DOHH2 (cell line): ENCODE results near the gene ARHGEF7.

Source experiments
- H3F3A ChIP-seq: fragments of 200-600 bp; sonication (generic), shearing (Covaris generic); 2 replicates; pipeline ENCODE4 v1.6.0; 2016; ENCODE audit warnings: antibody characterized with exemption, mild to moderate bottlenecking; ENCODE audit not compliant: control insufficient read depth, insufficient read depth
- H3K27ac ChIP-seq: fragments of 200-600 bp; sonication (generic); 2 replicates; pipeline ENCODE4 v1.5.1; 2014; ENCODE audit warnings: low read depth, mild to moderate bottlenecking, low read length, moderate library complexity
- H3K27me3 ChIP-seq: fragments of 200-600 bp; sonication (generic); 2 replicates; pipeline ENCODE4 v1.6.1; 2014; ENCODE audit warnings: mild to moderate bottlenecking, low read length, mixed read lengths; ENCODE audit not compliant: control insufficient read depth
- H3K36me3 ChIP-seq: fragments of 200-600 bp; sonication (generic); 2 replicates; pipeline ENCODE4 v1.6.1; 2014; ENCODE audit warnings: mild to moderate bottlenecking, low read length, moderate library complexity, mixed read lengths; ENCODE audit not compliant: control insufficient read depth
- H3K4me1 ChIP-seq: fragments of 200-600 bp; sonication (generic); 2 replicates; pipeline ENCODE4 v1.6.1; 2014; ENCODE audit warnings: mild to moderate bottlenecking, low read length, mixed read lengths; ENCODE audit not compliant: control insufficient read depth
- H3K4me2 ChIP-seq: fragments of 200-600 bp; sonication (generic); 2 replicates; pipeline ENCODE4 v1.6.0; 2014; ENCODE audit warnings: mild to moderate bottlenecking, low read length, moderate library complexity
- H3K4me3 ChIP-seq: fragments of 200-600 bp; sonication (generic); 2 replicates; pipeline ENCODE4 v1.5.1; 2014; ENCODE audit warnings: mild to moderate bottlenecking, low read length, mixed read lengths
- H3K79me2 ChIP-seq: fragments of 200-600 bp; sonication (generic); 2 replicates; pipeline ENCODE4 v1.6.1; 2014; ENCODE audit warnings: mild to moderate bottlenecking, low read length, mixed read lengths; ENCODE audit not compliant: control insufficient read depth
- H3K9me2 ChIP-seq: fragments of 200-600 bp; sonication (generic); replicated peaks from 2 replicates; pipeline ENCODE4 v1.6.1; 2014; ENCODE audit warnings: mild to moderate bottlenecking, low read length, mixed read lengths; ENCODE audit not compliant: control insufficient read depth
- H3K9me3 ChIP-seq: fragments of 200-600 bp; sonication (generic); 2 replicates; pipeline ENCODE4 v1.6.1; 2014; ENCODE audit warnings: antibody characterized with exemption, low read length, mixed read lengths; ENCODE audit not compliant: control insufficient read depth, insufficient read depth
- H4K20me1 ChIP-seq: fragments of 200-600 bp; sonication (generic); 2 replicates; pipeline ENCODE4 v1.6.0; 2014; ENCODE audit warnings: low read depth, mild to moderate bottlenecking, antibody characterized with exemption, low read length, moderate library complexity; ENCODE audit not compliant: control insufficient read depth, insufficient read depth
- EZH2phosphoT487 ChIP-seq: fragments of 200-600 bp; sonication (generic); IDR thresholded peaks from 2 replicates; pipeline ENCODE4 v1.6.1; 2017; ENCODE audit warnings: borderline replicate concordance, mild to moderate bottlenecking, antibody characterized with exemption, low read length, moderate library complexity, mixed read lengths
- TF ChIP-seq, protein P1 (sequence below): fragments of 200-600 bp; sonication (generic); IDR thresholded peaks from one replicate; pipeline ENCODE4 v1.5.1; 2014; ENCODE audit warnings: antibody characterized with exemption, mild to moderate bottlenecking, low read depth, low read length; ENCODE audit not compliant: poor library complexity, severe bottlenecking

The ARHGEF7 gene

DNA sequence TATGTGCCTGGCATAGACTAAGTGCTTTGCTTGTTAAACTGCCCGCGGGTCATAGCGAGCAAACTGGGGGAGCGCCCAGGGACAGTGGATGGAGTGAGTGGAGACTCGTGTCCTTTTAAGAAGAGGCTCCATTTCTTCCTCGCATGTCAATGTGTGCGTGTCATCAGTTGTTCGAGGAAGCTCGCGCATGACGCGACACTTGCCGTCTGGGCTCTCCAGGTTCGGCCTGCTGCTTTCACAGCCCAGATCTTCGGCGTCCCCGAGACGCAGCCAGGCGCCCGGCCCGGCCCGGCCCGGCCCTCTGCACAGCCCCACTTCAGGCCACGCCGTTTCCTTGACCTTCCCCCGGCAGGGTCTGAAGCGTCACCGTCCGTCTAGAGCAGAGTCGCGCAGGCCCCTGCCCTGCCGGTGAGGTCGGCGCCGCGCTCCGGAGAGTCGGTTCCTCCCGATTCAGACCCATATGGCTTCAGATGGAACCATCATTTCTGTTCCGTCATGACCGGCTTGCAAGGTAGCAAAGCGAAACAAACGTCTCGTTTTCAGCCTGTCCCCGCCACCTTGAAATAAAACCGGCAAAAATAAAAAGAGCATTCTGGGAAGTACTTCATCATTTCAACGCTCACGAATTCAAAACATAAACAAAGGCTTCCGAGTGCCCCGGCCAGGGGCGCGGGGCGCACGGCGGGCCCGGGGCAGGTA, 599 bp upstream of the ARHGEF7 start:
- Histone ChIP-seq H3K4me1 (peaks cover 7% of the 10 kb centered on the region; the same call in 1 of the 2 replicates), H3K36me3 (no peaks in the 10 kb centered on the region), H3K9me3 (0 out of 2 replicates have a peak, but pooled peaks cover 3% of the 10 kb centered on the region), H3K4me2 (peak overlapping the region; percentile 60), H3K79me2 (no peaks in the 10 kb centered on the region), H3K4me3 (peak overlapping the region; percentile 49), H4K20me1 (no peaks in the 10 kb centered on the region), H3K9me2 (no peaks in the 10 kb centered on the region), H3K27ac (no peak overlapping the region), H3F3A (no peaks in the 10 kb centered on the region), H3K27me3 (peaks cover 80% of the 10 kb centered on the region)
- TF ChIP-seq, protein P1, sequence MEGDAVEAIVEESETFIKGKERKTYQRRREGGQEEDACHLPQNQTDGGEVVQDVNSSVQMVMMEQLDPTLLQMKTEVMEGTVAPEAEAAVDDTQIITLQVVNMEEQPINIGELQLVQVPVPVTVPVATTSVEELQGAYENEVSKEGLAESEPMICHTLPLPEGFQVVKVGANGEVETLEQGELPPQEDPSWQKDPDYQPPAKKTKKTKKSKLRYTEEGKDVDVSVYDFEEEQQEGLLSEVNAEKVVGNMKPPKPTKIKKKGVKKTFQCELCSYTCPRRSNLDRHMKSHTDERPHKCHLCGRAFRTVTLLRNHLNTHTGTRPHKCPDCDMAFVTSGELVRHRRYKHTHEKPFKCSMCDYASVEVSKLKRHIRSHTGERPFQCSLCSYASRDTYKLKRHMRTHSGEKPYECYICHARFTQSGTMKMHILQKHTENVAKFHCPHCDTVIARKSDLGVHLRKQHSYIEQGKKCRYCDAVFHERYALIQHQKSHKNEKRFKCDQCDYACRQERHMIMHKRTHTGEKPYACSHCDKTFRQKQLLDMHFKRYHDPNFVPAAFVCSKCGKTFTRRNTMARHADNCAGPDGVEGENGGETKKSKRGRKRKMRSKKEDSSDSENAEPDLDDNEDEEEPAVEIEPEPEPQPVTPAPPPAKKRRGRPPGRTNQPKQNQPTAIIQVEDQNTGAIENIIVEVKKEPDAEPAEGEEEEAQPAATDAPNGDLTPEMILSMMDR = no peak
- TF ChIP-seq EZH2phosphoT487 = peak; percentile 100

DNA sequence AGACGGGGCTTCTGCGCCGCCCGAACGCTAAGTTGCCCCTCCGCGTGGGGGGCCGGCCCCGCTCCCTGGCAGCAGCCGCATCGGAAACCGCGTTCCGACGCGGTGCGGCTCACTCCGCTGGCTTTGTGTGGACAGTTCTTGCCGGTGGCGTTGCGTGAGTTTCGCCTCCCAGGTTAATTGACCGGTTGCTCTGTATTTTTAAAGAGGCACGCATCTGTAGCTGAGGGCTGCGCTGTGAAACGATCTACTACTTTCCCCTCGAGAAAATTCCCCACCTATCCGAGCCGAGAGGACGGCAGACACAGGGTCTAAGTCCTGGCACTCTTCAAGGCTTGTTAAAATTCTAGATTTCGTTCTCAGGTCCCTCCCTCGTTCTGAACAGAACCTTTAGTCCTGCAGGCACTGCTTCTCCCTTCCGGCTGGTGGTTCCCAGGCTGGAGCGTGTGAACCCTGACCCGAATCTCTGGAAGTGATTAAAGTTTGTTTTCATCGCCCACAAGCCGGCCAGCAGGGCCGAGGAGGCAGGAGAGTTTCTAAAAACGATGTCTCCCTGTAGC, 933 bp downstream of the ARHGEF7 start:
- H3K27me3 ChIP-seq = peaks cover 72% of the 10 kb centered on the region
- H3K4me3 ChIP-seq = no peak overlapping the region
- no peak overlapping the region; the same call in 1 of the 2 replicates for H3K4me2 ChIP-seq

DNA sequence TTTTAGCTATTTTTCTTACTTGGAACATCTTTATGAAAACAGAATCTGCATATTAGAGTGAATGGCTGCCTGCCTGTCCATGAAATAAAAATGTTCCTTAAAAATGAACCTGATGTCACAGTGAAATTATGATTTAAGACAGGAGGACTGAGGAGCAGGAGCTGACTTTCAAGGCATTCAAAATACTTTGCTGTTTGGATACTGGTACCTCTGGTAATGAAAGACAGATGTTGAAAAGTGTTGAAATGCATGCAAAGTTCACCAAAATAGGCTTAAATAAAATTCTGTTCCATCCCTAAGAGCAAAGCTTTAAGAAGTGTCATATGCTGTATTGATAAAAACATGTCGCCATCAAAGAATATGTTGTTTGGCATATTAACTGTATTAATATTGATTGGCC, 1.7 kb downstream of the ARHGEF7 start:
- H3K4me3 ChIP-seq = no peak overlapping the region
- H3K36me3 ChIP-seq = no peaks in the 10 kb centered on the region
- H3F3A ChIP-seq = no peaks in the 10 kb centered on the region
- no peaks in the 10 kb centered on the region for H3K9me3 ChIP-seq
- H3K4me2 ChIP-seq = no peak overlapping the region
- TF ChIP-seq EZH2phosphoT487 = peak; percentile 25; the same call in 1 of the 2 replicates
- TF ChIP-seq, protein P1 = no peak
- peaks cover 7% of the 10 kb centered on the region; the same call in 1 of the 2 replicates for H3K4me1 ChIP-seq
- no peaks in the 10 kb centered on the region for H3K79me2 ChIP-seq
- peaks cover 76% of the 10 kb centered on the region for H3K27me3 ChIP-seq
- H3K9me2 ChIP-seq = no peaks in the 10 kb centered on the region
- no peak overlapping the region for H3K27ac ChIP-seq
- no peaks in the 10 kb centered on the region for H4K20me1 ChIP-seq

More for the DNA sequence above, 933 bp downstream of the ARHGEF7 start:
- Histone ChIP-seq H3K9me2 (no peaks in the 10 kb centered on the region), H3K9me3 (no peaks in the 10 kb centered on the region), H3K36me3 (no peaks in the 10 kb centered on the region), H3K4me1 (peaks cover 7% of the 10 kb centered on the region; the same call in 1 of the 2 replicates), H3F3A (no peaks in the 10 kb centered on the region), H3K79me2 (no peaks in the 10 kb centered on the region), H4K20me1 (no peaks in the 10 kb centered on the region), H3K27ac (no peak overlapping the region)
- peak; percentile 99 for TF ChIP-seq EZH2phosphoT487
- TF ChIP-seq, protein P1 = no peak
